Endothelial cell of umbilical vein (primary cell): ENCODE measurements around the gene CARD18. TPM values are rescaled to one million over a fixed set of nuclear protein-coding genes. Genes with fewer than 3 reads are reported as not detected.
"Not testable (repeated sequence)": the region's sequence is repeated elsewhere in the genome, so short reads cannot be mapped to it uniquely, and the experiment has no call there.

Experiments used
- BruUV-seq: library from RNA; stranded (reverse); fragments of 400-500 nt; replicated peaks from 2 replicates; lab custom pipeline; 2021; lab: Mats Ljungman, UMichigan
- CTCF ChIA-PET: fragments of 300-600, 350-600 bp; sonication (Branson Sonifier 250); formaldehyde crosslinking; loops from one replicate; lab custom pipeline; 2021; ENCODE audit warnings: antibody characterized with exemption, inconsistent platforms; lab: Charles Lee
- POLR2A ChIA-PET: fragments of 300-600, 350-600 bp; sonication (Branson Sonifier 250); formaldehyde crosslinking; loops from one replicate; lab custom pipeline; 2021; ENCODE audit warnings: antibody characterized with exemption, inconsistent platforms; lab: Charles Lee
- DNase-seq: peaks from one replicate; pipeline ENCODE4 v3.0.0-alpha.2; 2011; ENCODE audit warnings: low read depth, low spot score
- FAIRE-seq: peaks from 2 replicates; lab custom pipeline; 2011; peaks lifted over from hg19 to GRCh38; lab: Jason Lieb, UNC
- H2AFZ ChIP-seq: 2 replicates; pipeline ENCODE4 v1.6.0; 2012; ENCODE audit warnings: low read depth, low read length, control low read depth, inconsistent platforms
- H3K27ac ChIP-seq: 2 replicates; pipeline ENCODE4 v1.5.1; 2011; ENCODE audit warnings: low read depth, mild to moderate bottlenecking, control low read depth, low read length, moderate library complexity; ENCODE audit not compliant: insufficient read depth
- H3K27me3 ChIP-seq, 2 experiments: 2 replicates each; pipeline versions ENCODE4 v1.6.0 to v1.6.1; 2011; ENCODE audit warnings: low read length in 2 of 2, mixed read lengths in 1 of 2; ENCODE audit not compliant: control insufficient read depth in 2 of 2, insufficient read depth in 2 of 2
- H3K36me3 ChIP-seq, 2 experiments: 2 replicates in 1 of 2; 3 replicates in 1 of 2; pipeline ENCODE4 v1.5.1; 2011; ENCODE audit warnings: low read length in 2 of 2, mild to moderate bottlenecking in 1 of 2, moderate library complexity in 1 of 2; ENCODE audit not compliant: control insufficient read depth in 2 of 2, insufficient read depth in 2 of 2; ENCODE audit errors: extremely low read depth in 1 of 2
- H3K4me1 ChIP-seq: 3 replicates; pipeline ENCODE4 v1.5.1; 2011; ENCODE audit warnings: mild to moderate bottlenecking, low read length; ENCODE audit not compliant: control insufficient read depth, insufficient read depth; ENCODE audit errors: extremely low read depth
- H3K4me2 ChIP-seq: 2 replicates; pipeline ENCODE4 v1.6.1; 2011; ENCODE audit warnings: low read length, control low read depth, mixed read lengths; ENCODE audit not compliant: insufficient read depth
- H3K4me3 ChIP-seq, 3 experiments: fragments of 200-600 bp in 1 of 3; sonication (generic), shearing (Covaris generic) in 1 of 3; replicated peaks in 1 of 3; 2 replicates each; pipeline ENCODE4 v1.5.1; 2011 to 2016; ENCODE audit warnings: control low read depth in 3 of 3, low read length in 3 of 3, mild to moderate bottlenecking in 2 of 3, inconsistent platforms in 1 of 3, low read depth in 1 of 3, moderate library complexity in 1 of 3; ENCODE audit not compliant: insufficient read depth in 1 of 3
- H3K79me2 ChIP-seq: 2 replicates; pipeline ENCODE4 v1.6.0; 2012; ENCODE audit warnings: low read length, inconsistent platforms; ENCODE audit not compliant: control insufficient read depth, insufficient read depth
- H3K9ac ChIP-seq: replicated peaks from 2 replicates; pipeline ENCODE3; 2011; ENCODE audit warnings: low read length, control low read depth; ENCODE audit not compliant: insufficient read depth; ENCODE audit errors: extremely low read depth
- H3K9me1 ChIP-seq: replicated peaks from 3 replicates; pipeline ENCODE4 v1.6.0; 2011; ENCODE audit warnings: mild to moderate bottlenecking, low read length; ENCODE audit not compliant: control insufficient read depth, insufficient read depth; ENCODE audit errors: extremely low read depth
- H3K9me3 ChIP-seq: replicated peaks from 2 replicates; pipeline ENCODE4 v1.5.1; 2012; ENCODE audit warnings: low read length, inconsistent platforms; ENCODE audit not compliant: control insufficient read depth, insufficient read depth
- H4K20me1 ChIP-seq: replicated peaks from 2 replicates; pipeline ENCODE3; 2011; ENCODE audit warnings: mild to moderate bottlenecking, low read length; ENCODE audit not compliant: control insufficient read depth, insufficient read depth; ENCODE audit errors: extremely low read depth
- EZH2 ChIP-seq: IDR thresholded peaks from 2 replicates; pipeline ENCODE4 v1.6.1; 2012; ENCODE audit warnings: borderline replicate concordance, low read depth, mild to moderate bottlenecking, moderate library complexity, low read length, inconsistent platforms; ENCODE audit not compliant: severe bottlenecking
- FOS ChIP-seq: IDR thresholded peaks from 2 replicates; pipeline ENCODE4 v1.6.1; 2011; ENCODE audit warnings: mild to moderate bottlenecking, low read length, moderate library complexity, borderline replicate concordance; ENCODE audit not compliant: insufficient read depth
- GATA2 ChIP-seq: IDR thresholded peaks from 2 replicates; pipeline ENCODE4 v1.7.0; 2011; ENCODE audit warnings: low read depth, mild to moderate bottlenecking, moderate library complexity, mixed read lengths, low read length; ENCODE audit not compliant: insufficient read length, insufficient read depth
- JUN ChIP-seq: IDR thresholded peaks from 2 replicates; pipeline ENCODE4 v1.6.1; 2011; ENCODE audit warnings: borderline replicate concordance, low read depth; ENCODE audit not compliant: insufficient read length, insufficient read depth
- MYC ChIP-seq: IDR thresholded peaks from one replicate; pipeline ENCODE4 v1.6.1; 2011; ENCODE audit warnings: mild to moderate bottlenecking, low read depth, low read length
- POLR2A ChIP-seq: IDR thresholded peaks from 2 replicates; pipeline ENCODE4 v1.6.1; 2012; ENCODE audit warnings: low read depth, mild to moderate bottlenecking, control low read depth, low read length
- POLR2AphosphoS5 ChIP-seq: IDR thresholded peaks from 2 replicates; pipeline ENCODE4 v1.6.1; 2012; ENCODE audit warnings: low read depth, mild to moderate bottlenecking, control low read depth, low read length, moderate library complexity; ENCODE audit not compliant: insufficient read depth
- dilution Hi-C: fragments of 300-500 bp; cut with MboI; formaldehyde crosslinking; loops from one replicate; pipeline ENCODE4 v1.15.0; 2019; ENCODE audit warnings: low sequenced_read_pairs; ENCODE audit not compliant: extremely low pct_ligation_motif_present
- intact Hi-C: fragments of 100-400 bp; cut with micrococcal nuclease; formaldehyde crosslinking; loops from one replicate; pipeline ENCODE4 v1.10.0; 2022
- polyA plus RNA-seq, 4 experiments: library from polyadenylated mRNA; depleted of rRNA in 3 of 4; stranded (reverse) in 3 of 4; unstranded in 1 of 4; fragments of >200 nt; gene quantifications; 2 replicates each; pipeline versions ENCODE4 v1.2.1 to v1.2.3, GENCODE V29; 2011 to 2012; ENCODE audit warnings: missing spikeins in 1 of 4
- total RNA-seq: library from RNA; stranded (reverse); gene quantifications from 2 replicates; pipeline ENCODE4 v1.2.3, GENCODE V29; 2021
- TF ChIP-seq, protein P1 (sequence below), 2 donors: IDR thresholded peaks; 1 replicate in 1 of 2; 2 replicates in 1 of 2; pipeline ENCODE4 v1.5.1; 2011; ENCODE audit warnings: low read length in 2 of 2, mild to moderate bottlenecking in 2 of 2, moderate library complexity in 2 of 2, control low read depth in 1 of 2, inconsistent platforms in 1 of 2, low read depth in 1 of 2; ENCODE audit not compliant: insufficient read depth in 1 of 2; ENCODE audit errors: extremely low read depth in 1 of 2
- TF ChIP-seq, protein P2 (sequence below): IDR thresholded peaks from 2 replicates; pipeline ENCODE4 v1.6.1; 2011; ENCODE audit not compliant: insufficient read depth, insufficient read length

CARD18 gene
- total and polyA plus RNA-seq, 2 donors (not counting 3 experiments of a cell fraction or from before 2014, with no cell fraction given): not detected

DNA sequence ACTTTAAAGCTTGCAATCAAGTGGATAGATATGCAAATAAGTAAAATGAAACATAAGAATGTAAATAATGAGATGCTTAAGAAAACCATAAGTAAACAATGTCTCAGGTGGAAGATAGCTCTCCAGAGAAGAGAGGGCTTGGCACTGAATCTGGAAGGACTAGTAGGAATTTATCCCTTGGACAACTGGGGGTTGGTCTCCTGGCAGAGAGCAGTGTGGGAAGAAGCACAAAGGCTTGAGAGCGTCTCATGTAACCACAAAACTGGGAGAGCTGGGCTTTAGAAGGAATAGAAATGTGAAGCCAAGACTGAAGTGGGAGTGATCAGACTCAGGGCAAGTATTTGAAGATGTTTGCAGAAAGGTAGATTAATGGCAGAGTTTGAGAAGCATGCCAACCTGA is 31.3 kb downstream of the CARD18 start:
- TF ChIP-seq EZH2 (no peak), POLR2AphosphoS5 (no peak), FOS (no peak), JUN (no peak), POLR2A (no peak), GATA2 (no peak), MYC (no peak)
- TF ChIP-seq, protein P1, sequence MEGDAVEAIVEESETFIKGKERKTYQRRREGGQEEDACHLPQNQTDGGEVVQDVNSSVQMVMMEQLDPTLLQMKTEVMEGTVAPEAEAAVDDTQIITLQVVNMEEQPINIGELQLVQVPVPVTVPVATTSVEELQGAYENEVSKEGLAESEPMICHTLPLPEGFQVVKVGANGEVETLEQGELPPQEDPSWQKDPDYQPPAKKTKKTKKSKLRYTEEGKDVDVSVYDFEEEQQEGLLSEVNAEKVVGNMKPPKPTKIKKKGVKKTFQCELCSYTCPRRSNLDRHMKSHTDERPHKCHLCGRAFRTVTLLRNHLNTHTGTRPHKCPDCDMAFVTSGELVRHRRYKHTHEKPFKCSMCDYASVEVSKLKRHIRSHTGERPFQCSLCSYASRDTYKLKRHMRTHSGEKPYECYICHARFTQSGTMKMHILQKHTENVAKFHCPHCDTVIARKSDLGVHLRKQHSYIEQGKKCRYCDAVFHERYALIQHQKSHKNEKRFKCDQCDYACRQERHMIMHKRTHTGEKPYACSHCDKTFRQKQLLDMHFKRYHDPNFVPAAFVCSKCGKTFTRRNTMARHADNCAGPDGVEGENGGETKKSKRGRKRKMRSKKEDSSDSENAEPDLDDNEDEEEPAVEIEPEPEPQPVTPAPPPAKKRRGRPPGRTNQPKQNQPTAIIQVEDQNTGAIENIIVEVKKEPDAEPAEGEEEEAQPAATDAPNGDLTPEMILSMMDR (IDR thresholded peaks at IDR 0.05; ENCODE audit: extremely low read depth in 1 of 2, insufficient read depth in 1 of 2, low read depth in 1 of 2, low read length in 2 of 2): no peak
- TF ChIP-seq, protein P2, sequence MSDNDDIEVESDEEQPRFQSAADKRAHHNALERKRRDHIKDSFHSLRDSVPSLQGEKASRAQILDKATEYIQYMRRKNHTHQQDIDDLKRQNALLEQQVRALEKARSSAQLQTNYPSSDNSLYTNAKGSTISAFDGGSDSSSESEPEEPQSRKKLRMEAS: no peak
- ChIA-PET POLR2A (no interaction called here), CTCF (interaction anchor here (1.0 kb wide), 1 partner anchor 53 kb away, joined by 3 read pairs; no protein-coding TSS in a partner anchor)
- no peaks in the 10 kb centered on the region for H3K36me3 ChIP-seq
- H3K9me1 ChIP-seq: no peaks in the 10 kb centered on the region
- no peaks in the 10 kb centered on the region for H3K27me3 ChIP-seq
- no peak overlapping the region for H3K9ac ChIP-seq
- no peaks in the 10 kb centered on the region for H4K20me1 ChIP-seq
- intact Hi-C loops (no loop called here), dilution Hi-C loops (no loop called here)
- no peak for FAIRE-seq
- no peak overlapping the region for H2AFZ ChIP-seq
- H3K9me3 ChIP-seq: no peaks in the 10 kb centered on the region
- DNase-seq: no peak
- no peak overlapping the region for H3K4me2 ChIP-seq
- no TSS peak for BruUV-seq
- H3K4me1 ChIP-seq: peaks cover 17% of the 10 kb centered on the region
- H3K27ac ChIP-seq: no peak overlapping the region
- no peak overlapping the region for H3K4me3 ChIP-seq
- H3K79me2 ChIP-seq: no peaks in the 10 kb centered on the region

DNA sequence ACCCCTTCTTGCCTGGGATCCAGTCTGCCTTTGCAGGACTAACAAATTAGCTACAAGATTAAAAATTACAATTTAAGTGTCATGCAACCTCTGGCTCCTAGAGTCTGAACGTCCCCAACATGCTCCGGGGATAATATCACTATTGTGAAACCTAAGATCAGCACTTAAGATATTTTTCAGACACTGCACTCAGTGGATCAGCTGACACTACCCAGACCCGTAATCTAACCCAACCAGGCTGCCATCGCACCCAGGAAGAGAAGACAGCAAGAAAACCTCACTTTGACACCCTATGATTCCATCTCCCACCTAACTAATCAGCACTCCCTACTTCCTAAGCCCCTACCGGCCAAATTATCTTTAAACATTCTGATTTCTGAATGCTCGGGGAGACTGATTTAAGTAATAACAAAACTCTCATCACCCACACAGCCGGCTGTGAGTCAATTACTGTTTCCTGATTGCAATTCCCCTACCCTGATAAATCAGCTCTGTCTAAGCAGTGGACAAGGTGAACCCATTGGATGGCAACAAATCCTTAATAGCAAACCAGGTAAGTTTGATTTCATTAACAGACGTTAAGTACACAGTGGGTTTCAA is 32.2 kb downstream of the CARD18 start:
- H3K27me3 ChIP-seq, H3K4me2 ChIP-seq, H3K9me3 ChIP-seq, H3K9me1 ChIP-seq, intact Hi-C loops, H3K4me3 ChIP-seq, DNase-seq, H3K79me2 ChIP-seq, BruUV-seq, CTCF ChIA-PET, H4K20me1 ChIP-seq, H2AFZ ChIP-seq, H3K36me3 ChIP-seq, FAIRE-seq, dilution Hi-C loops, H3K9ac ChIP-seq, POLR2A ChIA-PET, H3K27ac ChIP-seq: not testable (repeated sequence)
- H3K4me1 ChIP-seq: peaks cover 17% of the 10 kb centered on the region
